ENCODE results near the gene COPS7A. TPM values are rescaled to one million over a fixed set of nuclear protein-coding genes. Genes with fewer than 3 reads are reported as not detected.

Gene COPS7A
- total RNA-seq, 1 experiment from 2014 or later: 55.5 TPM

GRCh38 chr12:6775185-6776174 is 51.6 kb downstream of the COPS7A start:
- no peaks in the 10 kb centered on the region for H3K9me3 Mint-ChIP-seq (ENCODE audit: unreplicated experiment)
- intact Hi-C loops (cut with micrococcal nuclease): loop anchor here (5.0 kb wide), 1 partner anchor 208 kb away; the partner anchor contains the start of gene NOP2
- H3K4me1 Mint-ChIP-seq (ENCODE audit: insufficient read depth, unreplicated experiment): peaks cover 28% of the 10 kb centered on the region
- CTCF ChIA-PET: interaction anchor here (0.5 to 5.5 kb wide), 3 partner anchors 9 to 22 kb away, joined by 3 to 43 read pairs (median 18); partner anchors contain the start of genes MLF2 and PTMS
- H3K36me3 Mint-ChIP-seq (ENCODE audit: insufficient read depth, unreplicated experiment): peaks cover 6% of the 10 kb centered on the region
- DNase-seq (ENCODE audit: unreplicated experiment): no peak
- BruUV-seq (replicated peaks): no TSS peak
- POLR2A ChIA-PET: interaction anchor here (1.1 to 1.2 kb wide), 2 partner anchors 8 to 23 kb away, joined by 3 to 4 read pairs; partner anchors contain the start of gene MLF2
- no peak for TF ChIP-seq CTCF (IDR thresholded peaks at IDR 0.05; ENCODE audit: unreplicated experiment)
- H3K27ac Mint-ChIP-seq (ENCODE audit: low read depth, unreplicated experiment): peak overlapping the region; percentile 31
- no peak overlapping the region for H3K4me3 Mint-ChIP-seq (ENCODE audit: unreplicated experiment)
- H3K27me3 Mint-ChIP-seq (ENCODE audit: insufficient read depth, unreplicated experiment): no peaks in the 10 kb centered on the region

- no peaks in the 10 kb centered on the region for H3K9me3 Mint-ChIP-seq (ENCODE audit: unreplicated experiment)
- H3K4me1 Mint-ChIP-seq (ENCODE audit: insufficient read depth, unreplicated experiment): peaks cover 10% of the 10 kb centered on the region
- no peak for TF ChIP-seq CTCF (IDR thresholded peaks at IDR 0.05; ENCODE audit: unreplicated experiment)
- no TSS peak for BruUV-seq (replicated peaks)
- POLR2A ChIA-PET: interaction anchor here (0.7 to 1.8 kb wide), 3 partner anchors 9 to 164 kb away, joined by 3 to 10 read pairs (median 3); partner anchors contain the start of gene MLF2
- CTCF ChIA-PET: interaction anchor here (0.6 to 7.4 kb wide), 10 partner anchors 11 to 271 kb away, joined by 3 to 110 read pairs (median 8); partner anchors contain the start of genes MLF2, PTMS and SPSB2
- no peak overlapping the region for H3K4me3 Mint-ChIP-seq (ENCODE audit: unreplicated experiment)
- no peak for DNase-seq (ENCODE audit: unreplicated experiment)
- H3K27me3 Mint-ChIP-seq (ENCODE audit: insufficient read depth, unreplicated experiment): no peaks in the 10 kb centered on the region
- intact Hi-C loops (cut with micrococcal nuclease): loop anchor here (5.0 kb wide), 1 partner anchor 210 kb away; the partner anchor contains the start of gene NOP2
- no peak overlapping the region for H3K27ac Mint-ChIP-seq (ENCODE audit: low read depth, unreplicated experiment)
- no peaks in the 10 kb centered on the region for H3K36me3 Mint-ChIP-seq (ENCODE audit: insufficient read depth, unreplicated experiment)
Measured at GRCh38 chr12:6777386-6777785, 53.5 kb downstream of the COPS7A start.

GRCh38 chr12:6778217-6778573 is 54.3 kb downstream of the COPS7A start:
- ChIA-PET POLR2A (interaction anchor here (1.0 to 1.8 kb wide), 2 partner anchors 24 to 25 kb away, joined by 5 to 10 read pairs; partner anchors contain the start of gene MLF2), CTCF (interaction anchor here (0.6 to 7.4 kb wide), 25 partner anchors 11 to 1249 kb away, joined by 3 to 110 read pairs (median 4); partner anchors contain the start of genes MLF2 and PTMS)
- Mint-ChIP-seq H3K27ac (ENCODE audit: low read depth, unreplicated experiment) (no peak overlapping the region), H3K9me3 (ENCODE audit: unreplicated experiment) (no peaks in the 10 kb centered on the region), H3K27me3 (ENCODE audit: insufficient read depth, unreplicated experiment) (no peaks in the 10 kb centered on the region), H3K36me3 (ENCODE audit: insufficient read depth, unreplicated experiment) (no peaks in the 10 kb centered on the region), H3K4me3 (ENCODE audit: unreplicated experiment) (no peak overlapping the region), H3K4me1 (ENCODE audit: insufficient read depth, unreplicated experiment) (peaks cover 10% of the 10 kb centered on the region)
- intact Hi-C loops (cut with micrococcal nuclease): loop anchor here (5.0 kb wide), 1 partner anchor 211 kb away; the partner anchor contains the start of gene NOP2
- no TSS peak for BruUV-seq (replicated peaks)
- no peak for TF ChIP-seq CTCF (IDR thresholded peaks at IDR 0.05; ENCODE audit: unreplicated experiment)
- no peak for DNase-seq (ENCODE audit: unreplicated experiment)
